HK-2 (cell line): Measurements from ENCODE around the gene MARF1.
"Not testable (repeated sequence)": the region's sequence is repeated elsewhere in the genome, so short reads cannot be mapped to it uniquely, and the experiment has no call there.

ENCODE experiments used
- DNase-seq: peaks from one replicate; pipeline ENCODE4 v3.0.0-alpha.2; 2018; ENCODE audit not compliant: unreplicated experiment

Gene MARF1

GRCh38 chr16:15573274-15573895 lies 69.6 kb downstream of the MARF1 start:
- DNase-seq = no peak

- no peak for DNase-seq
Observed at GRCh38 chr16:15572329-15573001, 70.5 kb downstream of the MARF1 start.

GRCh38 chr16:15571557-15571956 lies 71.4 kb downstream of the MARF1 start:
- DNase-seq = no peak

- DNase-seq = not testable (repeated sequence)
Observed at GRCh38 chr16:15570666-15571065, 72.3 kb downstream of the MARF1 start.

GRCh38 chr16:15567823-15568222 lies 75.1 kb downstream of the MARF1 start:
- no peak for DNase-seq

GRCh38 chr16:15566095-15566494 lies 76.9 kb downstream of the MARF1 start:
- DNase-seq = no peak

GRCh38 chr16:15564604-15565339 lies 78.2 kb downstream of the MARF1 start:
- no peak for DNase-seq

- DNase-seq = no peak
Observed at GRCh38 chr16:15559176-15559575, 83.8 kb downstream of the MARF1 start.

GRCh38 chr16:15557258-15557657 lies 85.7 kb downstream of the MARF1 start:
- DNase-seq = no peak

GRCh38 chr16:15556130-15556529 lies 86.8 kb downstream of the MARF1 start:
- DNase-seq = no peak

- DNase-seq = no peak
Observed at GRCh38 chr16:15553313-15554088, 89.5 kb downstream of the MARF1 start.

- DNase-seq = no peak
Observed at GRCh38 chr16:15552507-15552906, 90.4 kb downstream of the MARF1 start.

- DNase-seq = peak; percentile 10
Observed at GRCh38 chr16:15548482-15548891, 94.5 kb downstream of the MARF1 start.

GRCh38 chr16:15547768-15548096 lies 95.2 kb downstream of the MARF1 start:
- no peak for DNase-seq

- DNase-seq = peak; percentile 24
Observed at GRCh38 chr16:15547072-15547767, 95.7 kb downstream of the MARF1 start.

- no peak for DNase-seq
Observed at GRCh38 chr16:15545544-15545943, 97.4 kb downstream of the MARF1 start.

- no peak for DNase-seq
Observed at GRCh38 chr16:15544405-15544804, 98.5 kb downstream of the MARF1 start.
